GM21423 (cell line): ENCODE results near the gene CLEC16A.

Source experiments
- ATAC-seq: cut with Tn5 transposase; IDR thresholded peaks from one replicate; pipeline ENCODE4 v1.9.1; 2021; ENCODE audit warnings: mild to moderate bottlenecking, moderate library complexity; ENCODE audit not compliant: unreplicated experiment

The CLEC16A gene

GRCh38 chr16:11183035-11183812, 238.9 kb downstream of the CLEC16A start:
- ATAC-seq: peak; percentile 53

GRCh38 chr16:11183951-11184350, 239.6 kb downstream of the CLEC16A start:
- no peak for ATAC-seq

GRCh38 chr16:11187522-11188023, 243.2 kb downstream of the CLEC16A start:
- ATAC-seq: no peak

- no peak for ATAC-seq
Observed at GRCh38 chr16:11188801-11189740, 244.7 kb downstream of the CLEC16A start.

GRCh38 chr16:11190588-11191560, 246.5 kb downstream of the CLEC16A start:
- ATAC-seq: no peak

- ATAC-seq: no peak
Observed at GRCh38 chr16:11191665-11192064, 247.3 kb downstream of the CLEC16A start.

- ATAC-seq: no peak
Observed at GRCh38 chr16:11193494-11193893, 249.1 kb downstream of the CLEC16A start.

- ATAC-seq: no peak
Observed at GRCh38 chr16:11194913-11195312, 250.5 kb downstream of the CLEC16A start.

GRCh38 chr16:11196286-11196828, 252.0 kb downstream of the CLEC16A start:
- ATAC-seq: no peak

GRCh38 chr16:11198375-11198774, 254.0 kb downstream of the CLEC16A start:
- ATAC-seq: no peak

- no peak for ATAC-seq
Observed at GRCh38 chr16:11198828-11199227, 254.5 kb downstream of the CLEC16A start.

GRCh38 chr16:11200592-11200991, 256.2 kb downstream of the CLEC16A start:
- no peak for ATAC-seq

- ATAC-seq: no peak
Observed at GRCh38 chr16:11201498-11202259, 257.3 kb downstream of the CLEC16A start.

GRCh38 chr16:11202260-11203091, 258.1 kb downstream of the CLEC16A start:
- ATAC-seq: no peak

GRCh38 chr16:11203111-11203623, 258.8 kb downstream of the CLEC16A start:
- ATAC-seq: no peak

GRCh38 chr16:11204513-11205047, 260.2 kb downstream of the CLEC16A start:
- ATAC-seq: no peak

- no peak for ATAC-seq
Observed at GRCh38 chr16:11205065-11205699, 260.8 kb downstream of the CLEC16A start.
